Measurements from ENCODE around the gene PPP1R26.

The PPP1R26 gene

GRCh38 chr9:135463140-135463539, 16.4 kb upstream of the PPP1R26 start:
- DNase-seq = peak; percentile 52 to 78

- no peak for DNase-seq
Measured at GRCh38 chr9:135464181-135464580, 15.4 kb upstream of the PPP1R26 start.

GRCh38 chr9:135468854-135469521, 10.6 kb upstream of the PPP1R26 start:
- DNase-seq = peak in 1 of 2 experiments; percentile 43

- DNase-seq = no peak
Measured at GRCh38 chr9:135471791-135472640, 7.6 kb upstream of the PPP1R26 start.

- DNase-seq = no peak
Measured at GRCh38 chr9:135473972-135474543, 5.5 kb upstream of the PPP1R26 start.

- no peak for DNase-seq
Measured at GRCh38 chr9:135474915-135475314, 4.7 kb upstream of the PPP1R26 start.

GRCh38 chr9:135476561-135477355, 2.8 kb upstream of the PPP1R26 start:
- no peak for DNase-seq

- no peak for DNase-seq
Measured at GRCh38 chr9:135478191-135478590, 1.4 kb upstream of the PPP1R26 start.

- DNase-seq = peak in 1 of 2 experiments; percentile 55
Measured at GRCh38 chr9:135478829-135479468, 633 bp upstream of the PPP1R26 start.

- peak in 1 of 2 experiments; percentile 42 for DNase-seq
Measured at GRCh38 chr9:135480071-135480939, 723 bp downstream of the PPP1R26 start.

GRCh38 chr9:135480940-135481310, 1.3 kb downstream of the PPP1R26 start:
- no peak for DNase-seq

- no peak for DNase-seq
Measured at GRCh38 chr9:135482015-135482754, 2.6 kb downstream of the PPP1R26 start.

GRCh38 chr9:135484460-135485277, 5.1 kb downstream of the PPP1R26 start:
- no peak for DNase-seq

- DNase-seq = no peak
Measured at GRCh38 chr9:135485385-135485784, 5.8 kb downstream of the PPP1R26 start.

GRCh38 chr9:135485832-135486231, 6.2 kb downstream of the PPP1R26 start:
- no peak for DNase-seq

- DNase-seq = no peak
Measured at GRCh38 chr9:135486267-135487065, 6.9 kb downstream of the PPP1R26 start.

GRCh38 chr9:135487281-135488012, 7.9 kb downstream of the PPP1R26 start:
- DNase-seq = no peak

- no peak for DNase-seq
Measured at GRCh38 chr9:135488013-135488330, 8.4 kb downstream of the PPP1R26 start.

Data from SW 1271 (cell line).